Measurements from ENCODE around the gene MCTP2. TPM values are rescaled to one million over a fixed set of nuclear protein-coding genes. Genes with fewer than 3 reads are reported as not detected.
A peak's percentile ranks its signal among the peaks of the same experiment; 100 is the strongest.

The MCTP2 gene
- polyA plus RNA-seq, 3 donors: 17.2 to 20.0 (median 18.8) TPM

- no peak for DNase-seq (ENCODE audit: low read depth in 3 of 3, low spot score in 2 of 3)
Measured at GRCh38 chr15:94294556-94294955, 63.2 kb downstream of the MCTP2 start.

- DNase-seq (ENCODE audit: low read depth in 3 of 3, low spot score in 2 of 3): no peak
Measured at GRCh38 chr15:94295275-94295674, 63.9 kb downstream of the MCTP2 start.

GRCh38 chr15:94296717-94297116, 65.4 kb downstream of the MCTP2 start:
- DNase-seq (ENCODE audit: low read depth in 3 of 3, low spot score in 2 of 3): no peak

- peak in 1 of 3 donors; percentile 7 for DNase-seq (ENCODE audit: low read depth in 3 of 3, low spot score in 2 of 3)
Measured at GRCh38 chr15:94297558-94297957, 66.2 kb downstream of the MCTP2 start.

GRCh38 chr15:94298364-94298763, 67.0 kb downstream of the MCTP2 start:
- no peak for DNase-seq (ENCODE audit: low read depth in 3 of 3, low spot score in 2 of 3)

GRCh38 chr15:94300612-94301011, 69.3 kb downstream of the MCTP2 start:
- no peak for DNase-seq (ENCODE audit: low read depth in 3 of 3, low spot score in 2 of 3)

GRCh38 chr15:94305133-94305532, 73.8 kb downstream of the MCTP2 start:
- DNase-seq (ENCODE audit: low read depth in 3 of 3, low spot score in 2 of 3): no peak

GRCh38 chr15:94306700-94307650, 75.6 kb downstream of the MCTP2 start:
- no peak for DNase-seq (ENCODE audit: low read depth in 3 of 3, low spot score in 2 of 3)

GRCh38 chr15:94312946-94313345, 81.6 kb downstream of the MCTP2 start:
- no peak for DNase-seq (ENCODE audit: low read depth in 3 of 3, low spot score in 2 of 3)

- no peak for DNase-seq (ENCODE audit: low read depth in 3 of 3, low spot score in 2 of 3)
Measured at GRCh38 chr15:94314639-94315038, 83.3 kb downstream of the MCTP2 start.

GRCh38 chr15:94317211-94317610, 85.8 kb downstream of the MCTP2 start:
- DNase-seq (ENCODE audit: low read depth in 3 of 3, low spot score in 2 of 3): no peak

GRCh38 chr15:94322141-94322540, 90.8 kb downstream of the MCTP2 start:
- no peak for DNase-seq (ENCODE audit: low read depth in 3 of 3, low spot score in 2 of 3)

- DNase-seq (ENCODE audit: low read depth in 3 of 3, low spot score in 2 of 3): no peak
Measured at GRCh38 chr15:94323076-94323475, 91.7 kb downstream of the MCTP2 start.

- DNase-seq (ENCODE audit: low read depth in 3 of 3, low spot score in 2 of 3): peak; percentile 40 to 58 (median 57)
Measured at GRCh38 chr15:94324117-94324826, 92.9 kb downstream of the MCTP2 start.

GRCh38 chr15:94324835-94325767, 93.7 kb downstream of the MCTP2 start:
- no peak for DNase-seq (ENCODE audit: low read depth in 3 of 3, low spot score in 2 of 3)

- DNase-seq (ENCODE audit: low read depth in 3 of 3, low spot score in 2 of 3): no peak
Measured at GRCh38 chr15:94327356-94327936, 96.1 kb downstream of the MCTP2 start.

GRCh38 chr15:94331731-94332130, 100.4 kb downstream of the MCTP2 start:
- DNase-seq (ENCODE audit: low read depth in 3 of 3, low spot score in 2 of 3): no peak

- DNase-seq (ENCODE audit: low read depth in 3 of 3, low spot score in 2 of 3): no peak
Measured at GRCh38 chr15:94335616-94336015, 104.3 kb downstream of the MCTP2 start.

- DNase-seq (ENCODE audit: low read depth in 3 of 3, low spot score in 2 of 3): no peak
Measured at GRCh38 chr15:94336817-94337467, 105.6 kb downstream of the MCTP2 start.

Measured in right renal cortex interstitium (tissue), 3 donors.